ENCODE measurements around the gene MYBPC2.
A peak's percentile ranks its signal among the peaks of the same experiment; 100 is the strongest.

Gene MYBPC2

GRCh38 chr19:50420127-50420526, 12.6 kb upstream of the MYBPC2 start:
- Histone ChIP-seq H3K27ac (ENCODE audit: low read depth, low read length, poor library complexity, severe bottlenecking) (peak overlapping the region; percentile 95), H3K27me3 (ENCODE audit: insufficient read depth, low read length) (no peaks in the 10 kb centered on the region), H3K4me1 (ENCODE audit: insufficient read depth, low read length, severe bottlenecking) (peaks cover 54% of the 10 kb centered on the region), H3K4me3 (ENCODE audit: low read depth, low read length, poor library complexity, severe bottlenecking) (peak overlapping the region; percentile 85), H3K4me2 (ENCODE audit: low read length) (peak overlapping the region; percentile 78), H4K20me1 (ENCODE audit: insufficient read depth, low read length) (no peaks in the 10 kb centered on the region), H3F3A (ENCODE audit: insufficient read depth, low read length) (no peaks in the 10 kb centered on the region; the same call in 1 of the 2 replicates), H3K9me2 (ENCODE audit: low read depth, low read length) (no peaks in the 10 kb centered on the region), H3K9ac (ENCODE audit: low read length) (peak overlapping the region; percentile 95), H2AFZ (ENCODE audit: low read length) (no peak overlapping the region), H3K9me3 (ENCODE audit: low read length) (no peaks in the 10 kb centered on the region), H3K79me2 (ENCODE audit: insufficient read depth, low read length) (peaks cover 10% of the 10 kb centered on the region), H3K36me3 (ENCODE audit: insufficient read depth, low read length) (peaks cover 54% of the 10 kb centered on the region)
- TF ChIP-seq EZH2 (IDR thresholded peaks at IDR 0.05; ENCODE audit: borderline replicate concordance, low read length) (no peak), CTCF (IDR thresholded peaks at IDR 0.05; ENCODE audit: low read length) (no peak)

GRCh38 chr19:50420808-50421207, 11.9 kb upstream of the MYBPC2 start:
- H3K4me2 ChIP-seq (ENCODE audit: low read length): peak overlapping the region; percentile 78

GRCh38 chr19:50422397-50423278, 10.1 kb upstream of the MYBPC2 start:
- no peaks in the 10 kb centered on the region; the same call in 1 of the 2 replicates for H3F3A ChIP-seq (ENCODE audit: insufficient read depth, low read length)
- H3K27me3 ChIP-seq (ENCODE audit: insufficient read depth, low read length): no peaks in the 10 kb centered on the region
- H3K79me2 ChIP-seq (ENCODE audit: insufficient read depth, low read length): peaks cover 10% of the 10 kb centered on the region
- H4K20me1 ChIP-seq (ENCODE audit: insufficient read depth, low read length): no peaks in the 10 kb centered on the region
- no peak overlapping the region for H2AFZ ChIP-seq (ENCODE audit: low read length)
- peak overlapping the region; percentile 48 for H3K4me3 ChIP-seq (ENCODE audit: low read depth, low read length, poor library complexity, severe bottlenecking)
- TF ChIP-seq CTCF (IDR thresholded peaks at IDR 0.05; ENCODE audit: low read length) (no peak), EZH2 (IDR thresholded peaks at IDR 0.05; ENCODE audit: borderline replicate concordance, low read length) (no peak)
- H3K36me3 ChIP-seq (ENCODE audit: insufficient read depth, low read length): peaks cover 66% of the 10 kb centered on the region
- H3K4me1 ChIP-seq (ENCODE audit: insufficient read depth, low read length, severe bottlenecking): peaks cover 40% of the 10 kb centered on the region
- no peaks in the 10 kb centered on the region for H3K9me3 ChIP-seq (ENCODE audit: low read length)
- H3K9ac ChIP-seq (ENCODE audit: low read length): peak overlapping the region; percentile 54; the same call in 1 of the 2 replicates
- peak overlapping the region; percentile 86 for H3K27ac ChIP-seq (ENCODE audit: low read depth, low read length, poor library complexity, severe bottlenecking)
- peak overlapping the region; percentile 58 for H3K4me2 ChIP-seq (ENCODE audit: low read length)
- no peaks in the 10 kb centered on the region for H3K9me2 ChIP-seq (ENCODE audit: low read depth, low read length)

More at GRCh38 chr19:50420808-50421207, 11.9 kb upstream of the MYBPC2 start:
- Histone ChIP-seq H3K9me2 (ENCODE audit: low read depth, low read length) (no peaks in the 10 kb centered on the region), H2AFZ (ENCODE audit: low read length) (no peak overlapping the region), H3K79me2 (ENCODE audit: insufficient read depth, low read length) (peaks cover 10% of the 10 kb centered on the region), H4K20me1 (ENCODE audit: insufficient read depth, low read length) (no peaks in the 10 kb centered on the region), H3K27me3 (ENCODE audit: insufficient read depth, low read length) (no peaks in the 10 kb centered on the region), H3K36me3 (ENCODE audit: insufficient read depth, low read length) (peaks cover 61% of the 10 kb centered on the region), H3F3A (ENCODE audit: insufficient read depth, low read length) (no peaks in the 10 kb centered on the region; the same call in 1 of the 2 replicates), H3K9me3 (ENCODE audit: low read length) (no peaks in the 10 kb centered on the region), H3K27ac (ENCODE audit: low read depth, low read length, poor library complexity, severe bottlenecking) (peak overlapping the region; percentile 95), H3K4me1 (ENCODE audit: insufficient read depth, low read length, severe bottlenecking) (peaks cover 48% of the 10 kb centered on the region), H3K4me3 (ENCODE audit: low read depth, low read length, poor library complexity, severe bottlenecking) (peak overlapping the region; percentile 85), H3K9ac (ENCODE audit: low read length) (no peak overlapping the region; the same call in 1 of the 2 replicates)
- TF ChIP-seq CTCF (IDR thresholded peaks at IDR 0.05; ENCODE audit: low read length) (no peak), EZH2 (IDR thresholded peaks at IDR 0.05; ENCODE audit: borderline replicate concordance, low read length) (no peak)

Data from OCI-LY1 (cell line).